NCI-H146 treated with DMSO at 0.1 percent for 48 hours (cell line): ENCODE data around the gene LAMA3.

ENCODE experiments used
- DNase-seq: peaks from one replicate; lab custom pipeline; 2025; ENCODE audit not compliant: unreplicated experiment; lab: John Stamatoyannopoulos, UW

LAMA3 gene

GRCh38 chr18:23871410-23871809, 182.2 kb downstream of the LAMA3 start:
- DNase-seq, result peak; percentile 22

- DNase-seq, result no peak
Observed at GRCh38 chr18:23872701-23873550, 183.7 kb downstream of the LAMA3 start.

DNA sequence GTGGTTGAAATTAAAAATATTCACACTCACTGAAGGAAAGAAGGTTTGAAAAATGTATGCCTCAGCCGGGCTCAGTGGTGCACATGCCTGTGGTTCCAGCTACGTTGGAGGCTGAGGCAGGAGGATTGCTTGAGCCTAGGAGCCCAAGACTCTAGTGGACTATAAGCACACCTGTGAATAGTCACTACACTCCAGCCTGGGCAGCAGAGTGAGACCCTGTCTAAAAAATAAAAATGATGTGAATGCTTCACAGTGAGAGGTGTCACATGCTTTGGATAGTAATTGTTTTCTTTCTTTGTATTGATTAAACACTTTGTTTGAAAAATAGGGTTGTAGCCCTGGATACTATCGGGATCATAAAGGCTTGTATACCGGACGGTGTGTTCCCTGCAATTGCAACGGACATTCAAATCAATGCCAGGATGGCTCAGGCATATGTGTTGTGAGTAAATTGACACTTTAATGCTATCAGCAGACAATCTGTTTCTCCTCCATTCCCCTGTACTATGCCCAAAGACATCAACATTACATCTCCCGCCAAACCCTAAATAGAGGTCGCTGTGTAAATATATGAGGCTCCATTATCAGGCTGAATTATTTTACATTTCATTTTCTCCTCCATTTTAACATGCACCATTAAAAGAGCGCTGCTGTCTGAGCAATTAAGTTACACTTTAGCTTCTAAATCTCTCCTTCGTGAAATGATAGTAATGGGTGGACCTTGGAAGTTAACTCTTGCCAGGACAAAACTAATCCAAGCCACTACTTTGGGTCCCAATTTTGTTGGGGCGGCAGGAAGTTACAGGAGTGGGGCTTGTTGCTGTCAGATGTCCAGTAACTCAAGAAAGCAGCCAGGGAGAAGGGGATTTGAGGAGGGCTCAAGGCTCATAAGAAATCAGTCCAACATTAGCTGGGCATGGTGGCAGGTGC, 187.0 kb downstream of the LAMA3 start:
- peak; percentile 84 for DNase-seq

DNA sequence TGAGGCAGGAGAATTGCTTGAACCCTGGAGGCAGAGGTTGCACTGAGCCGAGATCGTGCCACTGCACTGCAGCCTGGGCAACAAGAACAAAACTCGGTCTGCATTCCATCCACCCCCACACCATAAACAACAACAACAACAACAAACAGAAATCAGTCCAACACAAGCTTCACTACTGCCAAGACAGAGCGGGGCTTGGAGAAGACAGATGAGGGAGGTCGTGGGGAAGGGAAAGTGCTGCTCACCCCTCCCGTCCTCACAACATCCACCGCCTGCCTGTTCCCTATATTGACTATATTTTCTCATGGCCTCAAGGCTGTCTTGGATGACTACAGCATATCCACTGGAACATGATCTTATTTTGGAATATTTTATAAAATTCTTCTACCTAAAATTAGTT, 187.7 kb downstream of the LAMA3 start:
- no peak for DNase-seq

DNA sequence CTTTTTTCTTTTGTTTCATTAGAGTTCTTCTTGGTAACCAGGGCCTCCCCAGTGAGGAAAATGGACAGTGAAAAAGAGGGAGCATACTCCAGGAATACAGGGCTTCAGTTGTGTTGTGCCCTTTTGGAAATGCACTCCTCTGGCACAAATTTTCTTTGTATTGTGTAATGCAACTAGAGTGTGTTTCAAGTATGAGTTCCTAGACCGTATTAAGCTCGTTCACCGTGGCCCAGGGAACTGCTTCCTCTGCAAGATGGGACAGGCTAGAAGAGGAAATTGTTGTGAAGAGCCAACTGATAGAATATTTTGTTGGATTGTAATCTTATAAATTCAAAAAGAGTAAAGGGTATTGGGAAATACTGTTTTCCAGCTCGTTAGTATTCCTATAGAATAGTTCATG, 188.1 kb downstream of the LAMA3 start:
- DNase-seq, result no peak

GRCh38 chr18:23878336-23878900, 189.2 kb downstream of the LAMA3 start:
- DNase-seq, result no peak

DNA sequence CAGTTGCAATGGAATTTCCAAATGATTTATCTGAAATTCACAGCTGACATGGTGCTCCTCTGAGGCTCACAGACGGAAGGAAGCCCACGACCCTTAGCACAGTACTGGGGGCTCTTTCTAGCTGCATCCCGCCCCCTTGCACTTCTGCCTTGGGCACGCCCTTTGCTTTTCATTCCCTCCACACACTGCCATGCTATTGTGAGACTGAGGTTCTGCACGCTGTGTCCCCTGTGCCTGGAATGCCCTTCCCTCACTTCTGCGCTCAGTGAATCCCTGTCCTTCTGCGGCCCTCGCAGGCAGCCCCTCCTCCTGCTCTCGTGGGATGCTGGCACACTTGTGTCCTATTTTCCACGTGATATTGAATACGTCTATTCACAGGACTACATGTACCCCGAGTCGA, 189.9 kb downstream of the LAMA3 start:
- no peak for DNase-seq

DNA sequence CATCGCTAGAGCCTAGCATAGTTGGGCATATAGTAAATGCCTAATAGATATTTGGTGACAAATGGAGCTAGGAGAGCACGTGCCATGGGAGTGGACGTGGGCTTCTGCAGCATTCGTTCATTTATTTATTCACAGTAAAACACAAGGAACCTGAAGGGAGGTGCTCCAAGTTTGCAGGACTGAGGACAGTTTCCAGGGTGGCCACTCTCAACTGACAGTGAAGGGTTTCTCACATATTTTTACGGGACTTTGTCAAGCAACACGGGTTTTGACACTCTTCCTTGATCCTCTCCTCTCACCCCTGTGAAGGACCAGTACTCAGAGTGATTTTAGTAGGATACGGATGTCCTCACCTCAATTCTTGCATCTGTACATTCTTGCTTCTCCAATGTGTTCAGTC, 190.3 kb downstream of the LAMA3 start:
- no peak for DNase-seq

GRCh38 chr18:23879966-23880565, 190.8 kb downstream of the LAMA3 start:
- DNase-seq, result no peak

DNA sequence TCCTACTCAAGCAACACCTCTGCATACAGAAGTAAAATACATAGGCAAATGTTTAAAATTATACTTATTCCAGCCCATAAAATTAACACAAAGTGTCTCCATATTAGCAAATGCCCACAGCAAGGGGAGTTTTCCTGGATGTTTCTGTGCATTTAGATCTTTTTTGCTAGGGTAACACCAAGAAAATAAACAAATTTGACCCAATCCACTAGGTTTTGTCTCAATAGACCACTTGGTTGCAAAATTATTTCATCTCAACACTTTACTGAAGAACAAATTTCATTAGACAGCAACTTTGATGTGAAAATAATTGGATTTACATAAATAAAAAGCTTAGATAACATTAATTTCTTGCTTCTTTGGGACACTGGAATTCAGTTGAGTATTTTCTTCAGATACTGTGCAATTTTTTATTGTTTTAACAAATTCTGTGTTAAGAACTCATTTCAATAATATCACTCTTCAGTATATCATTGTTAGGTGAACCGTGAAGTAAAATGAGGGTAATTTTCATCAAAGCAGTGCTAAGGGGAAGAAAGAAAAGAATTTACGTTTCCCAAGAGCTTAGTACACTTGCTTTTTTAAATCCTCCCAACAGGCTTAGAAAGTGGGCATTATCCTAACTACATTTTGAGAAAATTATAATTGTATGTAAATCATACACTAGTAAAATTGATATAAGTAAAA, 191.8 kb downstream of the LAMA3 start:
- DNase-seq, result no peak

GRCh38 chr18:23881778-23882177, 192.5 kb downstream of the LAMA3 start:
- peak; percentile 98 for DNase-seq

DNA sequence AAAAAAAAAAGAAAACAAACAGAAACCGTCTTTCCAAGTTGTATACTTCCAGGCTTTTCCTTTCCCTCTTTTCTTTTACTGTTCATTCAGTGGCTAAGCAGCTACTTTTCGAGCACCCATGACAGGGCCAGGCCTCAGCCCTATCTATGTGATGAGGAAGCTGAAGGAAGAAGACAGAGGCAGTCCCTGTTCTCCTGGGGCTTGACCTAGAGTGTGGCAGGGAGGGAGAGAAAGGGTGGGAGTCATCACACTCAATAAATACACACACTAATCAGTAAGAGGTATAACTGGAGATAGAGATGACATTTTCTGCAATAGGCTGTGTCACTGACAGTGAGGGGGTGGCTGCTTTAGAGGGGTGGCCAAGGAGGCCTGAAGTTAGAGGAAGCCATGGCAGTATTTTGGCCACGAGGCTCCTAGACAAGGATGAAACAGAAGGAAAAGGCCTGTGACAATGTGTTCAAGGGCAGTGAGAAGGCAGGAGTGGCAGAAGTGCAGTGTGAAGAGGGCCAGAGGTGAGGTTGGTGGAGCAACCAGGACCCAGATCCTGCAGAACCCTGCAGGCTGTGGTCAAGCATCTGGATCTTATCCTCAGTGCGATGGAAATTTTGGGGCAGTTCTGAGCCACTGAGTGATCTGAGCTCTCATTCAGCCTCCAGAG, 193.5 kb downstream of the LAMA3 start:
- no peak for DNase-seq

- DNase-seq, result peak; percentile 97
Observed at GRCh38 chr18:23883277-23883790, 194.1 kb downstream of the LAMA3 start.

GRCh38 chr18:23884681-23885375, 195.6 kb downstream of the LAMA3 start:
- DNase-seq, result peak; percentile 96

GRCh38 chr18:23885750-23886149, 196.5 kb downstream of the LAMA3 start:
- DNase-seq, result no peak

DNA sequence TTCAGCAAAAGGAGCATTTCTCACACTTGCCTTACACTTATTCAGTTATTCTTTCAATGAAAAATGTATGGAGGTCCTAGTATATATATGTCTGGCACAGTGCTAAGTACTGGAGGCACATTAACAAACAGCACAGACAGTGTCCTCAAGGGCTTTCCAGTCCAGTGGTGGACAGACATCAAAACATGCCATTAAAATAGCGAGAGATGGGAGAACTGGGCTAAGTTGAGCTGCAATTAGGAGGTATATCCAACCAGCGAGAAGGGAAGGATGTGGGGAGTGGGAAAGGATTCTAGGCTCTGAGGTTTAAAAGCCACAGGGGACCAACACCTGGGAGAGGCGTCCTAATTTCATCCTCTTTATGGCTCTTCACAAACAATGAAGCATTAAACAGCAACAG, 197.8 kb downstream of the LAMA3 start:
- DNase-seq, result peak; percentile 98

- peak; percentile 98 for DNase-seq
Observed at GRCh38 chr18:23887493-23887892, 198.2 kb downstream of the LAMA3 start.

- DNase-seq, result peak; percentile 83
Observed at GRCh38 chr18:23888881-23889280, 199.6 kb downstream of the LAMA3 start.

- no peak for DNase-seq
Observed at GRCh38 chr18:23889907-23890306, 200.7 kb downstream of the LAMA3 start.
